H1 (cell line): ENCODE data around the gene ANAPC2. TPM values are rescaled to one million over a fixed set of nuclear protein-coding genes. Genes with fewer than 3 reads are reported as not detected.

Experiments
- KDM5A ChIP-seq: fragments of 200-600 bp; IDR thresholded peaks from 2 replicates; pipeline ENCODE4 v1.7.1; 2012; ENCODE audit warnings: mild to moderate bottlenecking, low read length, inconsistent platforms, mixed read lengths
- SAP30 ChIP-seq: fragments of 300-600 bp; sonication (generic); IDR thresholded peaks from 2 replicates; pipeline ENCODE4 v1.7.1; 2012; ENCODE audit warnings: low read length, moderate library complexity, mild to moderate bottlenecking, inconsistent platforms; ENCODE audit not compliant: insufficient read depth, insufficient replicate concordance
- polyA plus RNA-seq, 7 experiments: library from polyadenylated mRNA; depleted of rRNA in 3 of 7; stranded (reverse) in 5 of 7; unstranded in 2 of 7; fragments of >200 nt in 5 of 7; fragments of 200-250 nt in 2 of 7; gene quantifications; 1 replicate in 5 of 7; 2 replicates in 1 of 7; 4 replicates in 1 of 7; pipeline versions ENCODE4 v1.2.1 to v1.2.3, GENCODE V29; 2011 to 2013; ENCODE audit warnings: missing spikeins in 2 of 7, mixed read lengths in 2 of 7
- total RNA-seq: library from RNA; stranded (reverse); fragmentation: NEBNext Ultra II Directional; extraction: Animal tissue kit (Norgen Biotek cat#: 25700); gene quantifications from 2 replicates; pipeline ENCODE4 v1.2.1, GENCODE V29; 2021

ANAPC2 gene
- total and polyA plus RNA-seq, 2 of the 8 experiments (the other 6 are each of a cell fraction or from before 2014, with no cell fraction given) = 30.2 to 37.7 TPM

DNA sequence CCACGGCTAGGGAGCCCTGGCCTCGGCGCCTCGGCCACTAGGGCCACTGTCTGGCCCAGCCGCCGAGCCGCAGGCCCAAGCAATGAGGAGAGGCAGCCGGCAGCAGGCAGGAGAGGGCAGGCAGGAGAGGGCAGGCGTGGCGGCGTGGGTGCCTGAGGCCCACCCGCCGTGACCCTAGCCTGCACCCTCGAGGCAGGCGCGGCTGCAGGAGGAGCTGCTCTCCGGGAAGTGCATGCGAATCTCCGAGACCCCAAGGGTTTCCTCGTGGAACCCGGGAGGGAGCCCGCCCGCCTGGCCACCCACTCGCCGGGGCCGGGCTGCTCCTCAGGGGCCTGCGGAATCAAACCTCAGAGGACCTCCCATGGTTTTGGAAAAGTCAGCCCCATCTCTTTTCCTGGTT is 40.1 kb downstream of the ANAPC2 start (continued):
- TF ChIP-seq KDM5A (no peak), SAP30 (no peak)
